HG02588 (cell line): Measurements from ENCODE around the gene FUZ.

ENCODE experiments used
- ATAC-seq: cut with Tn5 transposase; IDR thresholded peaks from one replicate; pipeline ENCODE4 v1.9.1; 2021; ENCODE audit warnings: mild to moderate bottlenecking, moderate library complexity; ENCODE audit not compliant: unreplicated experiment

Gene FUZ, protein sequence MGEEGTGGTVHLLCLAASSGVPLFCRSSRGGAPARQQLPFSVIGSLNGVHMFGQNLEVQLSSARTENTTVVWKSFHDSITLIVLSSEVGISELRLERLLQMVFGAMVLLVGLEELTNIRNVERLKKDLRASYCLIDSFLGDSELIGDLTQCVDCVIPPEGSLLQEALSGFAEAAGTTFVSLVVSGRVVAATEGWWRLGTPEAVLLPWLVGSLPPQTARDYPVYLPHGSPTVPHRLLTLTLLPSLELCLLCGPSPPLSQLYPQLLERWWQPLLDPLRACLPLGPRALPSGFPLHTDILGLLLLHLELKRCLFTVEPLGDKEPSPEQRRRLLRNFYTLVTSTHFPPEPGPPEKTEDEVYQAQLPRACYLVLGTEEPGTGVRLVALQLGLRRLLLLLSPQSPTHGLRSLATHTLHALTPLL

DNA sequence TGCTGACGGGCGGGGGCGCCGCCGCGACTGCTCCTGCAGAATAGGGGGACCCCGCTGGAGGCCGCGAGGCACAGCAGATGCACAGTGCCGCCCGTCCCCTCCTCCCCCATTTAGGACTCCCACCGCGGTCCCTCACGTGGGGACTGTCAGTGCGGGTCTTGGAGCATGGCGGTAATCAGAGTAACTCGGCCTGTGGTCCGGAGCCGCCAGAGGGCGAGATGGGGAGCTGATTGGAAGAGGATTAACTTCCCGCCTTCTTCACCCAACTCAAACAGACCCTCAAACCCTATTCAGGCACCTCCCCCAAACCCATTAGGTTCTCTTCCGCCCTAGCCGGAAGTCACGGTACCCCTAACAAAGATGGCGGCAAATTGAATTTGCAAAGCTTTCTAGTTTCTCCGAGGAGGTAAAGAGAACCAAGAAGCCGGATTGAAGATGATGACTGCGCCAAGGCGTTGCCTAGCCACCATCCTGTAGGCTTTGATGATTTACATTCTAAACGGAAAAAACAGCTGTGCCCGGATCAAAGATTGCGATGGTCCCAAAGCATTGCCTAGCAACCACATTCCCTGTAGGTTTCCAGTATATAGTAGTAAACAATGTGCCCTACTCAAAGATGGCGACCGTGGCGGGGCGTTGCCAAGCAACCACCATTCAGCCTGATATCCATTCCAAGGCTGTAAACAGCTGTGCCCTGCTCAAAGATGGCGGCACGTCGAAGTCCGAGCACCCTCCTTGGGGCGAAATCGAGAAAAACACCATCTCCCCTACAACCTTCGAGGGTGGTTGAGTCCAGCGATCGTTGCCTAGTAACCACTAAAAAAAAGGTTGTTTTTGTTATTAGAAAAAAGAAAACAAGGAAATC lies at the start of gene FUZ:
FUZ (minus strand) TSS at position 296 of the 865 bp plus-strand sequence; CDS start at position 110, 186 bp downstream.
- peak; percentile 56 for ATAC-seq

DNA sequence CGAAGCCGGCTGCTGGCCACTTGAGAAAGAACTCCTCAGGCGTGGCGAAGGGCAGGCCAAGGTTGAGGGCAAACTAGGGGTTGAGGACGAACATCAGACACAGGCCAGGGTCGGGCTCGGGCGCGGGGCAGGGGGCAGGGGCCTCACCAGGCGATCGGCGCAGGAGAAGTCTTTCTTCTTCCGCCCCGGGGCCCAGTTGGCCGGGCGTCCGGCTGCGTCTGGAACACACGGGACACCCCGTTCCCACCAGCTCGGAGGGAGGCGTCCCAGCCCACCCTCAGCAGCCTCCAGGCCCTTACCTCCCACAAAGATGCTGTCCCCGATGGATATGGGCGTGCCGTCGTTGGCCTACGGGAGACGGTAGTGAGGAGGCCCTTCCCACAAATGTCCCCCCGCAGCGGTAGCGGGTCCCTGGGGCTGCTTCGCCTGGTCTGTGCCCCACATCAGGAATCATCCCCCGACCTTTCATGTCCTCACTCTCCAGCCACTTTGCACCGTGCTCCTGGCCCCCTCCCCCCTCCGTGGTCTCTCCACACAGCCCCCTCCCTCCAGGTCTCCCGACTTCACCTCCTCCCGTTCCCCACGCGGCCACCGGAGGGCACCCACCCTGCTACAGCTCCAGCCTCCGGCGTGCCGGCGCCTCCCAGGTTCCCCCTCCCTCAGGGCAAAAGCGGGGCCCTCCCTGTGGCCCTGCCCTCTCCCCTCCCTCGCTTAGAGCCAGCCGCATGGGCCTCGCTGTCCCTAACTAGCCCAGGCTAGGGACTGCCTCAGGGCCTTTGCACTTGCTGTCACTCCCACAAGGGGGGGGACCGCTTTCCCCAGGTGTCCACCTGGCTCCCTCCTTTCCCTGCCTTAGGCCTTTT lies 49.5 kb upstream of the FUZ start:
- ATAC-seq = no peak

GRCh38 chr19:49861541-49862378 lies 48.7 kb upstream of the FUZ start:
- no peak for ATAC-seq

DNA sequence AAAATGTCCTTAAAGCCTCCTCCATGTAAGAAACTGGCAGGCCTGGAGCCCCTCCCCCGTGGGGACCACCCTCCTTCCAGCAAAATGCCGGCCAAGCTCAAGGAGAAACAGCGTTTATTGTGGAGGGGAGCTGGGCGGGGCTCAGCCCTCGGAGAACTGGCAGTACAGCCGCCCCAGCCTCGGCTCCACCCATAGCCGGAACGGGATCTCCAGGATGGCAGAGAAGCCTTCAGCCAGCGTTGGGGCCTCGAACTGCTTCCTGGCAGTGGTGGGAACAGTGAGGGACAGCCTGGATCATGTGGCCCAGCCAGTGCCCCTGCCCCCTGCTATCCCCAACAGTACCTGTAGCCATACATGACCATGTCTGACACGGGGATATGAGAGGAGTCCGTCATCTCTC lies 48.0 kb upstream of the FUZ start:
- no peak for ATAC-seq

DNA sequence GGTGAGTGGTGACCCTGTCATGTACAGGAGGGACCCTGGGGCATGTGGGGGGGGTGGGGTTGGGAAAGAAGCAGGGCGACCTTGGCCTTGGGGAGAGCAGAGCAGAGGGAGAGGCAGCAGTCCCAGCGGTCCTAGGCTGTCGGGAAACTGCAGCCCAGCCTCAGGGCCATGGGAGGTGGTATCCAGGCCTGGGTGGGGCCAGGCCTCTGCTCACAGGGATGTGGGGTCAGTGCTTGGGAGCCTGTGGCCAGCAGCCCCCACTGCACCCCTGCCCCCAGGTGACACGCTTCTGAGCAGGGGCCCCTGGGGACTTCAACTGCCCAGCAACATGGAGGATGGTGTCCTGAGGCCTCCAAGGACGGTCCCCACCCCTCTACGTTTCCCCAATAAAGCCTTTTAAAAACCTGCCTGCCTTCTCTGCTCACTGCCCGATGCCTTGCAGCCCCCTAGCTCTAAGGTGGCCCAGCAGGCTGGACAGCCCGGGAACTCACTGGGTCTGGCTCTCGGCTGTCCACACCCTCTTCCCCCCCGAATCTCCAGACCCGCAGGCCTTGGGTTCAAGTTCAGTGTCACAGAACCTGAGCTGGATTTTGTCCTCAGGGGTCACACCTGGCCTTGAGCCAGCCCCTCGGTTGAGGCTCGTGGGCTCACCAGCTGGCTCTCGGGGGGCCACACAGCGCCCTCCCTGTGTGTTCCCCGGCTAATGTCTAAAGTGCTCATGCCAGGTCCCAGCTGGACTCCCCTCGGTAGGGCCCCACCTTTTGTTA lies 47.4 kb upstream of the FUZ start:
- ATAC-seq = no peak

DNA sequence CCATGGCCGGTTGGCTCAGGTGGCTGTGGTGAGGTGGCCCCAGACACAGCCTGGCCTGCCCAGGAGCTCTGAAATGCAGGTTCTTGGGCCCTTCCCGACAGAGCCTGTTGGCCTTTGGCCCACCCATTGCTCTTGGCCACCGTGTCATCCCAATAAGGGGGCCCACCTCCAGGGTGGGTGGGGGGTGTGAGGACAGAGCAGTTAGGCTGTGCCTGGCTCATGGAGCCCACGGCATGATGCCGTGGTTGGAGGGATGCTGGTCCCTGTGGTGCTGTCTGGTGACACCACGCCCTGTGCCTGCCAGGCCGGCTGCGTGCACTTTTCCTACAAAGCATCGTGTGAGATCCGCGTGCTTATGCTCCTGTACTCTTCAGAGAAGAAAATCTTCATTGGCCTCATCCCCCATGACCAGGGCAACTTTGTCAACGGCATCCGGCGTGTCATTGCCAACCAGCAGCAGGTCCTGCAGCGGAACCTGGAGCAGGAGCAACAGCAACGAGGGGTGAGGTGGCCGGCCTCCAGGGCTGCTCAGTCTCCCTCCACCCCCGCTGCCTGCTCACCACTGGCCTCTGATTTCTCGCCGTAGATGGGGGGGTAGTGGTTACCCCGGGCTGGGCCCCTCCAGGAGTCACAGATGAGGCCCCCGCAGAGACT lies 46.7 kb upstream of the FUZ start:
- no peak for ATAC-seq

GRCh38 chr19:49858088-49858985 lies 45.2 kb upstream of the FUZ start:
- ATAC-seq = no peak

DNA sequence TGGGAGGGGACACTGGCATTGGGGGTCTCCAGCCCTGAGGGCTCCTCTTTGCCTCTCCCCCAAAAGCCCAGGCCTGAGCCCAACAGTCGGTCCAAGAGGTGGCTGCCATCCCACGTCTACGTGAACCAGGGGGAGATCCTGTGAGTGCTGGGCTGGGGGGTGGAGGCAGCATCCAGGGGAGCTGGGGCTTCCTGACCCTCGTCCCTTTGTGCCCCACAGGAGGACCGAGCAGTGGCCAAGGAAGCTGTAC lies 44.7 kb upstream of the FUZ start:
- no peak for ATAC-seq

GRCh38 chr19:49857061-49857837 lies 44.2 kb upstream of the FUZ start:
- ATAC-seq = no peak

DNA sequence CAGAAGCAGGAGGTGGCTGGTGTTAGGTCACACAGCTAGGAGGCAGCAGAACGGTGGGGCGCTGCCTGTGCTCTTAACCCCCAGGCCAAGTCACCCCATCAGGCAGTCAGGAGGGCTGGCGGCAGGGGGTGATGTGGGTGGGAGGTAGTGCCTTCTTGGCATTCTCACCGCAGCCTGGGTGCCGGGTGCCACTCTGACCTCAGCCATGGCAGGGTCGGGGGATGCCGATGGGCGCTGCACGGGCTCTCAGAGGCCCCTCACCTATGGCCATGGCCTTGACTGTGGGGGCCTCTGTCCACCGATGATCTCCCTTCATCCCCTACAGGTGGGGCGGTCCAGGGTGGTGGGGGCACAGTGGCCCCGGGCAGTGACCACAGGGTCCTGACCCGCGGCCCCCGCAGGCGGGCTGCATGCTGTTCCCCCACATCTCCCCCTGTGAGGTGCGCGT lies 43.5 kb upstream of the FUZ start:
- no peak for ATAC-seq

- no peak for ATAC-seq
Observed at GRCh38 chr19:49855676-49856573, 42.8 kb upstream of the FUZ start.

GRCh38 chr19:49855277-49855675 lies 42.2 kb upstream of the FUZ start:
- ATAC-seq = no peak

DNA sequence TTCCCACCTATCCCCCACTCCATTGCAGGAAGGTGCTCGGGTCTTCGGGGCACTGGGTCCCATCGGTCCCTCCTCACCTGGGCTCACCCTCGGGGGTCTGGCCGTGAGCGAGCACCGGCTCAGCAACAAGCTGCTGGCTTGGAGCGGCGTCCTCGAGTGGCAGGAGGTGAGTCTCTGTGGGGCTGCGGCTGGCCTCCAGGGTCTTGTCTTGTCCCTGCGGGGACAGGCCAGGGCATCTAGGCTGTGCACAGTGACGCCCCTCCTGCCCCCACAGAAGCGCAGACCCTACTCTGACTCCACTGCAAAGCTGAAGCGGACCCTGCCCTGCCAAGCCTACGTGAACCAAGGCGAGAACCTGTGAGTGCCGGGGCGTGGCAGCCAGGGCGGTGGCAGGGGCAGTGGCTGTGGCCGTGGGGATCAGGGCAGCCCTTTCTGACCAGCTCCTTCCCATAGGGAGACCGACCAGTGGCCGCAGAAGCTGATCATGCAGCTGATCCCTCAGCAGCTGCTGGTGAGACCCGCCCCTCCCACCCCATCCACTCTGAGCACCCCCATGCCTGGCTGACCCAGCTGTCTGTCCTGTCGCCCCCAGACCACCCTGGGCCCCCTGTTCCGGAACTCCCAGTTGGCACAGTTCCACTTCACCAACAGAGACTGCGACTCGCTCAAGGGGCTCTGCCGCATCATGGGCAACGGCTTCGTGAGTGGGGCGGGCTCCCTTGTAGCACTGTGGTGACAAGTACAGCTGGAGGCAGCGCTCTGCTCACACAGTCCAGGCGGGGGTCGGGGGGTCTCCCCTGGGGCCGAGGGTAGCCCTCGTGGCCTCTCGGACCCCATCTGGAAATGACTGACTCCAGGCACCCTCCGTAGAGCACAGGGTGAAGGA lies 41.5 kb upstream of the FUZ start:
- ATAC-seq = no peak

- ATAC-seq = no peak
Observed at GRCh38 chr19:49853852-49854377, 40.8 kb upstream of the FUZ start.

DNA sequence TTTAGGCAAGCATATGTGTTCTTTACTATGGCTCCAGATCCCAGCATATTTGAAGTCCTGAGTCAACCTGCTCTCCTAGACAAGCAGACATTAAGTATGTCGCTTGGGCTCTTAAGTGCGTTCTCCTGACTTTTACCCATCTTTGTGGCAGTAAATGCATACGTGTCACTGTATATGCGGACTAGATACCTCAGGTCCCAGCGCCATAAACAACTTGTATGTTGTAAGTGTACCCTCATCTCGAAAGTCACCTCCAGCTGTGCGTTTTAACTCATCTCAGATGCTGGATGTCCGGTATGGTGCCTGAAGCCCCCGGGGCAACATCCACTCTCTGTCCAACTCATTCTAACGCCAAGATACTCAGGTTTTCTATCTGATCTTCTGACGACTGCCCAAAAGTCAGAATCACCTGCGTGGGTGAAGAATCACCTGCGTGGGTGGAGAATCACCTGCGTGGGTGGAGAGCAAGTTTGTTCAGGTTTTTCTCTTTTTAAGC lies 39.6 kb upstream of the FUZ start:
- no peak for ATAC-seq
